DND-41 (cell line): ENCODE results near the gene SLC39A5.

Experiments
- ATAC-seq: fragments of 200-7000 bp; cut with Tn5 transposase; 3 replicates; pipeline ENCODE4 v1.9.1; 2021; ENCODE audit warnings: low read depth; ENCODE audit not compliant: insufficient read depth
- DNase-seq: peaks from one replicate; pipeline ENCODE4 v3.0.0-alpha.2; 2020
- H2AFZ ChIP-seq: 2 replicates; pipeline ENCODE4 v1.6.0; 2012; ENCODE audit warnings: low read depth, low read length
- H3K27ac ChIP-seq: 2 replicates; pipeline ENCODE4 v1.5.1; 2012; ENCODE audit warnings: low read length, inconsistent platforms
- H3K27me3 ChIP-seq: fragments of 200-600 bp; sonication (generic); 2 replicates; pipeline ENCODE4 v1.6.0; 2012; ENCODE audit warnings: low read length, mild to moderate bottlenecking, inconsistent platforms; ENCODE audit not compliant: insufficient read depth, poor library complexity
- H3K36me3 ChIP-seq: 2 replicates; pipeline ENCODE4 v1.5.1; 2012; ENCODE audit warnings: low read length, inconsistent platforms; ENCODE audit not compliant: insufficient read depth
- H3K4me1 ChIP-seq: 2 replicates; pipeline ENCODE4 v1.5.1; 2012; ENCODE audit warnings: mild to moderate bottlenecking, low read length; ENCODE audit not compliant: insufficient read depth
- H3K4me2 ChIP-seq: 2 replicates; pipeline ENCODE4 v1.6.0; 2012; ENCODE audit warnings: mild to moderate bottlenecking, moderate library complexity, low read length, inconsistent platforms; ENCODE audit not compliant: insufficient read depth
- H3K4me3 ChIP-seq, 2 experiments: fragments of 200-600 bp in 1 of 2; shearing (Covaris generic) in 1 of 2; 2 replicates each; pipeline ENCODE4 v1.5.1; 2012 to 2016; ENCODE audit warnings: inconsistent platforms in 2 of 2, low read length in 2 of 2, mild to moderate bottlenecking in 2 of 2, low read depth in 1 of 2, moderate library complexity in 1 of 2
- H3K79me2 ChIP-seq: 2 replicates; pipeline ENCODE4 v1.6.0; 2012; ENCODE audit warnings: low read length, inconsistent platforms; ENCODE audit not compliant: insufficient read depth
- H3K9ac ChIP-seq: 2 replicates; pipeline ENCODE4 v1.6.0; 2012; ENCODE audit warnings: low read depth, mild to moderate bottlenecking, inconsistent platforms, low read length, moderate library complexity
- H3K9me3 ChIP-seq: 2 replicates; pipeline ENCODE4 v1.5.1; 2012; ENCODE audit warnings: low read length, moderate library complexity, mild to moderate bottlenecking, inconsistent platforms; ENCODE audit not compliant: insufficient read depth, severe bottlenecking
- H4K20me1 ChIP-seq: 2 replicates; pipeline ENCODE4 v1.6.0; 2012; ENCODE audit warnings: low read length; ENCODE audit not compliant: insufficient read depth
- EZH2 ChIP-seq: IDR thresholded peaks from 3 replicates; pipeline ENCODE4 v1.6.1; 2012; ENCODE audit warnings: borderline replicate concordance, low read depth, mild to moderate bottlenecking, moderate library complexity, low read length, inconsistent platforms; ENCODE audit not compliant: severe bottlenecking
- TF ChIP-seq, protein P1 (sequence below): IDR thresholded peaks from 2 replicates; pipeline ENCODE4 v1.5.1; 2012; ENCODE audit warnings: borderline replicate concordance, low read length, moderate library complexity, mild to moderate bottlenecking; ENCODE audit not compliant: poor library complexity, severe bottlenecking; ENCODE audit errors: extremely low read depth

SLC39A5 gene, protein sequence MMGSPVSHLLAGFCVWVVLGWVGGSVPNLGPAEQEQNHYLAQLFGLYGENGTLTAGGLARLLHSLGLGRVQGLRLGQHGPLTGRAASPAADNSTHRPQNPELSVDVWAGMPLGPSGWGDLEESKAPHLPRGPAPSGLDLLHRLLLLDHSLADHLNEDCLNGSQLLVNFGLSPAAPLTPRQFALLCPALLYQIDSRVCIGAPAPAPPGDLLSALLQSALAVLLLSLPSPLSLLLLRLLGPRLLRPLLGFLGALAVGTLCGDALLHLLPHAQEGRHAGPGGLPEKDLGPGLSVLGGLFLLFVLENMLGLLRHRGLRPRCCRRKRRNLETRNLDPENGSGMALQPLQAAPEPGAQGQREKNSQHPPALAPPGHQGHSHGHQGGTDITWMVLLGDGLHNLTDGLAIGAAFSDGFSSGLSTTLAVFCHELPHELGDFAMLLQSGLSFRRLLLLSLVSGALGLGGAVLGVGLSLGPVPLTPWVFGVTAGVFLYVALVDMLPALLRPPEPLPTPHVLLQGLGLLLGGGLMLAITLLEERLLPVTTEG

DNA sequence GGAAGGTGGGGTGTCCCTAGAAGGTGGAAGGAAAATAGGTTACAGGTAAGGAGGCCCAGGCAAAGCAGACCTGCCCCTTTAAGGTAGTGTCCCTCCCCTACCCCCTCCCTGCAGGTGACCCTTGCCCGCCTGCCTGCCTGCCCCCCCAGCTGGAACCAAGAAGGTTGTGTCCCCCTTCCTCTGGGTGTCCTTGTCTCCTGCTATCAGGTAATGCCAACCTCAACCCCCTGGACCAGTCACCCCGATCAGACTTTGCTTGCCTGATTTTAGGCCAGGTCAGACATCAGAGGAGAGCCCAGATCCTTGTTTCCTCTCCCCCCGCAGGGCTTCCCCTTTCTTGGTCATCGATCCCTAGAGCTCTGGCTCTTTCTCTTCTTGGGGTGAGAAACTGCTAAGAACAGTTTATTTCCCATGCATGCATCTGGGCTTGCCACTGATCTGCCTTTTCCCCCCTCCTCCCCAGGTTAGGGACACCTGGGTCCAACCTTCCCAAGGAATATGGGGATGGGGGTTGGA, at the start of gene SLC39A5:
Gene SLC39A5, plus strand, starts transcription at position 136 of the 516 bp plus-strand sequence. CDS start 1,224 bp downstream, outside the sequence.
- H3K4me1 ChIP-seq = peaks cover 14% of the 10 kb centered on the region
- no peak for DNase-seq
- peaks cover 11% of the 10 kb centered on the region for H3K79me2 ChIP-seq
- ATAC-seq = no peak
- no peak within 1 kb of the TSS for H3K4me2 ChIP-seq
- TF ChIP-seq, protein P1, sequence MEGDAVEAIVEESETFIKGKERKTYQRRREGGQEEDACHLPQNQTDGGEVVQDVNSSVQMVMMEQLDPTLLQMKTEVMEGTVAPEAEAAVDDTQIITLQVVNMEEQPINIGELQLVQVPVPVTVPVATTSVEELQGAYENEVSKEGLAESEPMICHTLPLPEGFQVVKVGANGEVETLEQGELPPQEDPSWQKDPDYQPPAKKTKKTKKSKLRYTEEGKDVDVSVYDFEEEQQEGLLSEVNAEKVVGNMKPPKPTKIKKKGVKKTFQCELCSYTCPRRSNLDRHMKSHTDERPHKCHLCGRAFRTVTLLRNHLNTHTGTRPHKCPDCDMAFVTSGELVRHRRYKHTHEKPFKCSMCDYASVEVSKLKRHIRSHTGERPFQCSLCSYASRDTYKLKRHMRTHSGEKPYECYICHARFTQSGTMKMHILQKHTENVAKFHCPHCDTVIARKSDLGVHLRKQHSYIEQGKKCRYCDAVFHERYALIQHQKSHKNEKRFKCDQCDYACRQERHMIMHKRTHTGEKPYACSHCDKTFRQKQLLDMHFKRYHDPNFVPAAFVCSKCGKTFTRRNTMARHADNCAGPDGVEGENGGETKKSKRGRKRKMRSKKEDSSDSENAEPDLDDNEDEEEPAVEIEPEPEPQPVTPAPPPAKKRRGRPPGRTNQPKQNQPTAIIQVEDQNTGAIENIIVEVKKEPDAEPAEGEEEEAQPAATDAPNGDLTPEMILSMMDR = no peak
- TF ChIP-seq EZH2 = no peak
- no peaks in the 10 kb centered on the region for H3K27me3 ChIP-seq
- H3K36me3 ChIP-seq = peaks cover 17% of the 10 kb centered on the region
- H3K4me3 ChIP-seq = no peak within 1 kb of the TSS
- no peaks in the 10 kb centered on the region for H4K20me1 ChIP-seq
- H3K27ac ChIP-seq = no peak within 1 kb of the TSS
- H2AFZ ChIP-seq = no peak within 1 kb of the TSS
- no peaks in the 10 kb centered on the region for H3K9me3 ChIP-seq
- H3K9ac ChIP-seq = no peak within 1 kb of the TSS

- Histone ChIP-seq H3K27me3 (no peaks in the 10 kb centered on the region), H3K9ac (peak overlapping the region; percentile 79)
Observed at GRCh38 chr12:56186957-56187356, 42.9 kb upstream of the SLC39A5 start.

DNA sequence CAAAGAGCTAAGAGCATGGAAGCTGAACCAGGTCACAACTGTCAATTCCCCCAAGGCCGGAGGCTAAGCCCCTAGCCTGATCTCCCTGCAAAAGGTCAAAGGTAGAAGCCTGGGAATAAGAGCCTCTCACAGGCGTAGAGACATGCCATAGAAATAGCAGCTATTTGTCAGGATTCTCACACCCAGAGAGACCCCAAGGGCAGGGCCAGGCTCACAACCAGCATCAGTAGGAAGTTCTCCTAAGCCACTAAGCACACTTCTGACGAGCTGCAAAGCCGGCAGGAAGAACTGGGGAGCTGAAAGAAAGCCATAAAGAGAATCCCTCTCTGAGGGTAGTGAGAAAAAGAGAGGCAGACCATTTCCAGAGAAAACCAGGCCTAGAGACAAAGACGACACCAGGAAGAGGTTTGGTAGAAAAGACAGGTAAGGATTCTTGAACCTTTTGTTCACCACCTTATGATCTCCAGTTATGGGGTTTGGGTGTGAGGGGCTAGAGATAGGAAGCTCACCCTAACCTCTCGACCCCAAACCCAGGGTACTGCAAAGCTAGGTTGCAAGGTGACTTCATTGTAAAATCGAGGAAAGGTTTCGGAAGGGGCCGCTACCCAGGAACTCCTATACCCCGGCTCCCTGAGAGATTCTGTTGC, 41.6 kb upstream of the SLC39A5 start:
- H2AFZ ChIP-seq = peak overlapping the region; percentile 57; the same call in 1 of the 2 replicates
- no peak for TF ChIP-seq EZH2
- TF ChIP-seq, protein P1 = no peak
- peak overlapping the region; percentile 89 to 94; a peak in 3 of 4 replicates for H3K4me3 ChIP-seq
- peak overlapping the region; percentile 67 for H3K27ac ChIP-seq
- H3K9me3 ChIP-seq = no peaks in the 10 kb centered on the region
- H3K79me2 ChIP-seq = peaks cover 62% of the 10 kb centered on the region
- H3K4me2 ChIP-seq = peak overlapping the region; percentile 77
- peak overlapping the region; percentile 79 for H3K9ac ChIP-seq
- peaks cover 47% of the 10 kb centered on the region for H3K36me3 ChIP-seq
- peaks cover 46% of the 10 kb centered on the region for H3K4me1 ChIP-seq
- DNase-seq (peak; percentile 48), ATAC-seq (peak; percentile 16; the same call in 2 of the 3 replicates)
- peaks cover 13% of the 10 kb centered on the region for H4K20me1 ChIP-seq
- no peaks in the 10 kb centered on the region for H3K27me3 ChIP-seq

More at GRCh38 chr12:56186957-56187356, 42.9 kb upstream of the SLC39A5 start:
- Histone ChIP-seq H3K4me3 (peak overlapping the region in 1 of 2 experiments; percentile 94; a peak in 1 of 4 replicates), H3K4me2 (peak overlapping the region; percentile 77), H3K79me2 (peaks cover 62% of the 10 kb centered on the region), H3K36me3 (peaks cover 56% of the 10 kb centered on the region), H4K20me1 (peaks cover 13% of the 10 kb centered on the region), H3K4me1 (peaks cover 40% of the 10 kb centered on the region), H3K27ac (no peak overlapping the region; the same call in 1 of the 2 replicates), H2AFZ (no peak overlapping the region), H3K9me3 (no peaks in the 10 kb centered on the region)
- DNase-seq = no peak
- TF ChIP-seq EZH2 = no peak
- TF ChIP-seq, protein P1 = no peak
- ATAC-seq = no peak
